ENCODE data around the gene CHD6.

The CHD6 gene

DNA sequence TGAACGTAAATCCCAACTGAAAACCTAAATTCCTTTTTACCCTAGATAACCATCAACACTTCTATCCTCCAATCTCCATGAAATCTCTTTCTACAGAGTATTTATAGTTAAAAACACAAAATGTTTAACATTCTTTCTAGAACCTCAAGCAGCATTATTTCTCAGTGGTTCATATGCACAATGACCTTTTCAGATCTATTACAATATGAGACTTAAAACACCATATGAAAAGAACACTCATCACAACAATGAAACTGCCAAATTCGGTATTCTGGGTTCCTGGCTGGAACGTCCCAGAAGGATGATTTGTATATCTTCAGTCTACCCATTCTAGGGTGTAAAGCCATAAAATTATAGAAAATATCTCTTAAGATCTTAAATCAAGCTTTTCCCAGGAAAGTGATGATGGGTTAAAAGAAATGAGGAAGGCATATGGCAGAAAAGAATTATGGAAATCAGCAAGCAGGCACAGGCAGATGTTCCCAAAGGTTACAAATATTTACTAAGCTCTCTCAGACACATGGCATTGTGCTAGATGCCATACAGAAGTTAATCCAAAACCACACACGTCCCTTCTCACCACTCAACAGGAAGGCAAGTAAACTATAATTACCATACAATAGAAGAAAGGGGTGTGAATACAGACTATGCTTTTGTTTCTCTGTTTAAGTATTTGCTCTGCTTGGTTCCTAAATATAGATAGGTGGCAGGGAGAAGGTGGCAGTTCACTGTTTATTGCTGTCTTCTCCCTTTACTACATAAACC lies 118.0 kb downstream of the CHD6 start:
- H3K36me3 Mint-ChIP-seq (ENCODE audit: low read depth) = peaks cover 52% of the 10 kb centered on the region
- peaks cover 18% of the 10 kb centered on the region for H3K4me1 Mint-ChIP-seq
- peak overlapping the region in 1 of 3 experiments; percentile 0 for H3K27ac Mint-ChIP-seq
- peaks cover 2% of the 10 kb centered on the region for H3K9me3 Mint-ChIP-seq
- TF ChIP-seq, protein P1, sequence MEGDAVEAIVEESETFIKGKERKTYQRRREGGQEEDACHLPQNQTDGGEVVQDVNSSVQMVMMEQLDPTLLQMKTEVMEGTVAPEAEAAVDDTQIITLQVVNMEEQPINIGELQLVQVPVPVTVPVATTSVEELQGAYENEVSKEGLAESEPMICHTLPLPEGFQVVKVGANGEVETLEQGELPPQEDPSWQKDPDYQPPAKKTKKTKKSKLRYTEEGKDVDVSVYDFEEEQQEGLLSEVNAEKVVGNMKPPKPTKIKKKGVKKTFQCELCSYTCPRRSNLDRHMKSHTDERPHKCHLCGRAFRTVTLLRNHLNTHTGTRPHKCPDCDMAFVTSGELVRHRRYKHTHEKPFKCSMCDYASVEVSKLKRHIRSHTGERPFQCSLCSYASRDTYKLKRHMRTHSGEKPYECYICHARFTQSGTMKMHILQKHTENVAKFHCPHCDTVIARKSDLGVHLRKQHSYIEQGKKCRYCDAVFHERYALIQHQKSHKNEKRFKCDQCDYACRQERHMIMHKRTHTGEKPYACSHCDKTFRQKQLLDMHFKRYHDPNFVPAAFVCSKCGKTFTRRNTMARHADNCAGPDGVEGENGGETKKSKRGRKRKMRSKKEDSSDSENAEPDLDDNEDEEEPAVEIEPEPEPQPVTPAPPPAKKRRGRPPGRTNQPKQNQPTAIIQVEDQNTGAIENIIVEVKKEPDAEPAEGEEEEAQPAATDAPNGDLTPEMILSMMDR (IDR thresholded peaks at IDR 0.05; ENCODE audit: unreplicated experiment in 3 of 3) = no peak
- H3K4me3 Mint-ChIP-seq = no peak overlapping the region
- H3K27me3 Mint-ChIP-seq (ENCODE audit: low read depth) = no peaks in the 10 kb centered on the region

- no peak overlapping the region for H3K4me3 Mint-ChIP-seq
- no peaks in the 10 kb centered on the region for H3K27me3 Mint-ChIP-seq (ENCODE audit: low read depth)
- no peak overlapping the region for H3K27ac Mint-ChIP-seq
- peaks cover 1% of the 10 kb centered on the region for H3K9me3 Mint-ChIP-seq
- TF ChIP-seq, protein P1 (IDR thresholded peaks at IDR 0.05; ENCODE audit: unreplicated experiment in 3 of 3) = no peak
- H3K36me3 Mint-ChIP-seq (ENCODE audit: low read depth) = peaks cover 43% of the 10 kb centered on the region
- H3K4me1 Mint-ChIP-seq = peaks cover 18% of the 10 kb centered on the region
Observed at GRCh38 chr20:41499064-41499463, 119.1 kb downstream of the CHD6 start.

- Mint-ChIP-seq H3K4me3 (no peak overlapping the region), H3K36me3 (ENCODE audit: low read depth) (peaks cover 47% of the 10 kb centered on the region), H3K9me3 (no peaks in the 10 kb centered on the region), H3K27ac (no peak overlapping the region), H3K4me1 (peaks cover 18% of the 10 kb centered on the region), H3K27me3 (ENCODE audit: low read depth) (no peaks in the 10 kb centered on the region)
- TF ChIP-seq, protein P1 (IDR thresholded peaks at IDR 0.05; ENCODE audit: unreplicated experiment in 3 of 3) = no peak
Observed at GRCh38 chr20:41497186-41497895, 120.8 kb downstream of the CHD6 start.

- Mint-ChIP-seq H3K4me3 (no peak overlapping the region), H3K4me1 (no peaks in the 10 kb centered on the region), H3K27ac (no peak overlapping the region), H3K27me3 (ENCODE audit: low read depth) (no peaks in the 10 kb centered on the region), H3K36me3 (ENCODE audit: low read depth) (peaks cover 61% of the 10 kb centered on the region), H3K9me3 (no peaks in the 10 kb centered on the region)
- TF ChIP-seq, protein P1 (IDR thresholded peaks at IDR 0.05; ENCODE audit: unreplicated experiment in 3 of 3) = no peak
Observed at GRCh38 chr20:41494451-41494850, 123.7 kb downstream of the CHD6 start.

DNA sequence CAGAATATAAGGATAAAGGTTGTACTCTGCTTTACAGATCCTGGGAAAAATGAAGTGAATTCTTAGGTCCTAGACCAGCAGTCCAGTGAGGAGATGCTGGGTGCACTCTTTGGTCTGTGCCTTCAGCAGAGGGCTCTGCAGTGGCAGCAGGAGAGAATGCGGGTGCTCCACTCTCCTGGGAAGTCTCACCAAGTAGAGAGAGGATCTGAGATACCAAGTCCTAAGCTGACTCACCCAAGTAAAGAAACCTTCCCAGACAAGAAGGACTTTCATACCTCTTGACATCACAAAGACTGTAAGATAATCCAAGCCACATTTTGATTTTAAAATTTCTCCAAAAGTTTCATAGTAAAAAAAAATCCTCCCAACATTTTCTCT lies 134.6 kb downstream of the CHD6 start:
- no peak overlapping the region for H3K4me3 Mint-ChIP-seq
- peaks cover 8% of the 10 kb centered on the region for H3K9me3 Mint-ChIP-seq
- peak overlapping the region in 2 of 3 experiments; percentile 33 to 39 for H3K27ac Mint-ChIP-seq
- TF ChIP-seq, protein P1 (IDR thresholded peaks at IDR 0.05; ENCODE audit: unreplicated experiment in 3 of 3) = no peak
- H3K4me1 Mint-ChIP-seq = peaks cover 5% of the 10 kb centered on the region
- no peaks in the 10 kb centered on the region for H3K27me3 Mint-ChIP-seq (ENCODE audit: low read depth)
- peaks cover 78% of the 10 kb centered on the region for H3K36me3 Mint-ChIP-seq (ENCODE audit: low read depth)

Measured in nephron (organoid).